Esophagus squamous epithelium (tissue), 4 donors: Measurements from ENCODE around the gene ARSD.

ENCODE experiments used
- CTCF ChIP-seq, 6 experiments: fragments of 450-650 bp in 4 of 6; fragments of 200-600 bp in 2 of 6; sonication (generic) in 2 of 6; IDR thresholded peaks; one replicate each; pipeline ENCODE4 v1.5.1; 2016 to 2019; ENCODE audit warnings: antibody characterized with exemption in 6 of 6, mild to moderate bottlenecking in 4 of 6, moderate library complexity in 4 of 6
- POLR2A ChIP-seq, 4 donors: fragments of 450-650 bp; IDR thresholded peaks; one replicate each; pipeline ENCODE4 v1.6.1; 2017; ENCODE audit warnings: antibody characterized with exemption in 4 of 4, mild to moderate bottlenecking in 4 of 4, moderate library complexity in 3 of 4

- TF ChIP-seq CTCF (IDR thresholded peaks at IDR 0.05) = no peak
- TF ChIP-seq POLR2A (IDR thresholded peaks at IDR 0.05) = no peak
Observed at GRCh38 chrX:2871831-2872230, 57.3 kb downstream of the ARSD start.
